Smooth muscle cell (in vitro differentiated cells): ENCODE results near the gene NUP210L. TPM values are rescaled to one million over a fixed set of nuclear protein-coding genes. Genes with fewer than 3 reads are reported as not detected.

Experiments
- DNase-seq: peaks from one replicate; lab custom pipeline; 2025; ENCODE audit not compliant: unreplicated experiment; lab: John Stamatoyannopoulos, UW
- H2AFZ ChIP-seq: fragments of 200-600 bp; sonication (generic); 2 replicates; pipeline ENCODE4 v1.6.0; 2016; ENCODE audit warnings: antibody characterized with exemption, low read depth, mild to moderate bottlenecking
- H3F3A ChIP-seq: fragments of 200-600 bp; sonication (generic); 2 replicates; pipeline ENCODE4 v1.6.0; 2017; ENCODE audit warnings: antibody characterized with exemption, low read depth
- H3K27ac ChIP-seq: fragments of 200-600 bp; sonication (generic); 2 replicates; pipeline ENCODE4 v1.5.1; 2016; ENCODE audit warnings: low read depth, mild to moderate bottlenecking
- H3K27me3 ChIP-seq: fragments of 200-600 bp; sonication (generic); 2 replicates; pipeline ENCODE4 v1.6.1; 2016; ENCODE audit warnings: low read depth, mild to moderate bottlenecking
- H3K36me3 ChIP-seq: fragments of 200-600 bp; sonication (generic); 2 replicates; pipeline ENCODE4 v1.5.1; 2016; ENCODE audit warnings: low read depth
- H3K4me1 ChIP-seq: fragments of 200-600 bp; sonication (generic); 2 replicates; pipeline ENCODE4 v1.5.1; 2016; ENCODE audit warnings: low read depth
- H3K4me2 ChIP-seq: fragments of 200-600 bp; sonication (generic); 2 replicates; pipeline ENCODE4 v1.6.0; 2016; ENCODE audit warnings: mild to moderate bottlenecking
- H3K4me3 ChIP-seq: fragments of 200-600 bp; sonication (generic); 2 replicates; pipeline ENCODE4 v1.5.1; 2016; ENCODE audit warnings: mild to moderate bottlenecking
- H3K79me2 ChIP-seq: fragments of 200-600 bp; sonication (generic); 2 replicates; pipeline ENCODE4 v1.6.0; 2016; ENCODE audit warnings: low read depth, mild to moderate bottlenecking
- H3K9ac ChIP-seq: fragments of 200-600 bp; sonication (generic); 2 replicates; pipeline ENCODE4 v1.6.0; 2016; ENCODE audit warnings: low read depth
- H3K9me3 ChIP-seq: fragments of 200-600 bp; sonication (generic); replicated peaks from 2 replicates; pipeline ENCODE4 v1.5.1; 2016; ENCODE audit warnings: low read depth
- H4K20me1 ChIP-seq: fragments of 200-600 bp; sonication (generic); 2 replicates; pipeline ENCODE4 v1.6.0; 2016; ENCODE audit warnings: low read depth
- CTCF ChIP-seq: fragments of 200-600 bp; sonication (generic); IDR thresholded peaks from 2 replicates; pipeline ENCODE4 v1.5.1; 2017; ENCODE audit warnings: borderline replicate concordance, mild to moderate bottlenecking, antibody characterized with exemption; ENCODE audit not compliant: insufficient read depth, poor library complexity, severe bottlenecking
- WGBS: methylation state at CpG from one replicate; pipeline ENCODE4 v1.1.7; 2016; ENCODE audit warnings: low lambda C conversion rate; 5-methylcytosine and 5-hydroxymethylcytosine counted together
- polyA plus RNA-seq: library from polyadenylated mRNA; unstranded; fragments of >200 nt; fragmentation: Nextera tagmentation; extraction: Ambion mirVana; gene quantifications from 2 replicates; pipeline ENCODE4 v1.2.1, GENCODE V29; 2016
- total RNA-seq: library from RNA; depleted of rRNA; stranded (reverse); fragments of >200 nt; gene quantifications from 2 replicates; pipeline ENCODE4 v1.2.3, GENCODE V29; 2014

The NUP210L gene
- total and polyA plus RNA-seq, 2 experiments from 2014 or later = 0.90 TPM; not detected in 1

- Histone ChIP-seq H3K36me3 (peaks cover 26% of the 10 kb centered on the region), H3K9ac (no peak overlapping the region), H3F3A (peaks cover 9% of the 10 kb centered on the region), H3K4me1 (peaks cover 19% of the 10 kb centered on the region), H3K4me2 (no peak overlapping the region), H4K20me1 (peaks cover 100% of the 10 kb centered on the region), H3K79me2 (peaks cover 99% of the 10 kb centered on the region), H3K27ac (no peak overlapping the region), H2AFZ (no peak overlapping the region), H3K27me3 (no peaks in the 10 kb centered on the region), H3K4me3 (no peak overlapping the region), H3K9me3 (no peaks in the 10 kb centered on the region)
- no peak for TF ChIP-seq CTCF
- WGBS = 97% methylated on average over 4 of the region's 4 CpGs
- no peak for DNase-seq
Observed at GRCh38 chr1:154174654-154175053, 19.8 kb upstream of the NUP210L start.

GRCh38 chr1:154171880-154172279 is 17.0 kb upstream of the NUP210L start:
- TF ChIP-seq CTCF = no peak
- H3K27ac ChIP-seq = peak overlapping the region; percentile 6
- H3K36me3 ChIP-seq = peaks cover 45% of the 10 kb centered on the region
- no peaks in the 10 kb centered on the region for H3K27me3 ChIP-seq
- no peak overlapping the region for H3K4me2 ChIP-seq
- no peak overlapping the region for H2AFZ ChIP-seq
- no peaks in the 10 kb centered on the region for H3K4me1 ChIP-seq
- H3F3A ChIP-seq = peaks cover 9% of the 10 kb centered on the region
- H3K9me3 ChIP-seq = no peaks in the 10 kb centered on the region
- DNase-seq = no peak
- H3K9ac ChIP-seq = no peak overlapping the region
- H3K4me3 ChIP-seq = no peak overlapping the region
- 94% methylated on average over 5 of the region's 5 CpGs for WGBS
- peaks cover 99% of the 10 kb centered on the region for H4K20me1 ChIP-seq
- H3K79me2 ChIP-seq = peaks cover 92% of the 10 kb centered on the region

GRCh38 chr1:154171223-154171583 is 16.3 kb upstream of the NUP210L start:
- no peak overlapping the region for H2AFZ ChIP-seq
- H4K20me1 ChIP-seq = peaks cover 99% of the 10 kb centered on the region
- WGBS = 89% methylated on average over 4 of the region's 4 CpGs
- H3K9me3 ChIP-seq = no peaks in the 10 kb centered on the region
- no peak for TF ChIP-seq CTCF
- peaks cover 51% of the 10 kb centered on the region for H3K36me3 ChIP-seq
- no peak overlapping the region for H3K4me3 ChIP-seq
- peaks cover 92% of the 10 kb centered on the region for H3K79me2 ChIP-seq
- H3K4me1 ChIP-seq = no peaks in the 10 kb centered on the region
- H3K27me3 ChIP-seq = no peaks in the 10 kb centered on the region
- no peak overlapping the region for H3K4me2 ChIP-seq
- no peak for DNase-seq
- H3K9ac ChIP-seq = no peak overlapping the region
- peaks cover 9% of the 10 kb centered on the region for H3F3A ChIP-seq
- peak overlapping the region; percentile 6 for H3K27ac ChIP-seq

GRCh38 chr1:154170547-154171222 is 15.8 kb upstream of the NUP210L start:
- peaks cover 87% of the 10 kb centered on the region for H3K79me2 ChIP-seq
- no peak overlapping the region for H3K4me3 ChIP-seq
- H3K36me3 ChIP-seq = peaks cover 54% of the 10 kb centered on the region
- TF ChIP-seq CTCF = no peak
- peak overlapping the region; percentile 6 for H3K27ac ChIP-seq
- no peak for DNase-seq
- no peaks in the 10 kb centered on the region for H3K4me1 ChIP-seq
- H3K9me3 ChIP-seq = no peaks in the 10 kb centered on the region
- H3K4me2 ChIP-seq = no peak overlapping the region
- no peak overlapping the region for H2AFZ ChIP-seq
- H3K27me3 ChIP-seq = no peaks in the 10 kb centered on the region
- peaks cover 9% of the 10 kb centered on the region for H3F3A ChIP-seq
- no peak overlapping the region for H3K9ac ChIP-seq
- peaks cover 95% of the 10 kb centered on the region for H4K20me1 ChIP-seq
